GM21390 (cell line): Measurements from ENCODE around the gene SUN5.

ENCODE experiments used
- ATAC-seq: cut with Tn5 transposase; IDR thresholded peaks from one replicate; pipeline ENCODE4 v1.9.1; 2021; ENCODE audit not compliant: unreplicated experiment

The SUN5 gene

DNA sequence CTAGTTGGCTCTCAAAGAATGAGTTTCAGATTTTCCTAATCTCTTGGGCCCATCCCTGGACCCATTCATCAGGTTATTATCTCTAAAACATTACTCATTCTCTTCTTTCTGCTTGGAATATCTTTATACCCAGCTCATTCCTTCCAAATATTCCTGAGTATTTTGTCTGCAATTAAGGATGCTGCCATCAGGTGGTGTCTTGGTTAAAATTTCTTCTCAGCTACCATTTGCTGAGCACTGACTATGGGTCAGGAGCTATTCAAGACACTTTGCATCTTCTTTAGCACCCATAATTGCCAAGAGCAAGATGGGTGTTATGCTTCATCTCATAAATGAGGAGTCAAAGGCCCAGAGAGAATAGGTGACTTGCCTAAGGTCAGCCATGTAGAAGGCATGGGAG, 8.4 kb downstream of the SUN5 start:
- no peak for ATAC-seq

DNA sequence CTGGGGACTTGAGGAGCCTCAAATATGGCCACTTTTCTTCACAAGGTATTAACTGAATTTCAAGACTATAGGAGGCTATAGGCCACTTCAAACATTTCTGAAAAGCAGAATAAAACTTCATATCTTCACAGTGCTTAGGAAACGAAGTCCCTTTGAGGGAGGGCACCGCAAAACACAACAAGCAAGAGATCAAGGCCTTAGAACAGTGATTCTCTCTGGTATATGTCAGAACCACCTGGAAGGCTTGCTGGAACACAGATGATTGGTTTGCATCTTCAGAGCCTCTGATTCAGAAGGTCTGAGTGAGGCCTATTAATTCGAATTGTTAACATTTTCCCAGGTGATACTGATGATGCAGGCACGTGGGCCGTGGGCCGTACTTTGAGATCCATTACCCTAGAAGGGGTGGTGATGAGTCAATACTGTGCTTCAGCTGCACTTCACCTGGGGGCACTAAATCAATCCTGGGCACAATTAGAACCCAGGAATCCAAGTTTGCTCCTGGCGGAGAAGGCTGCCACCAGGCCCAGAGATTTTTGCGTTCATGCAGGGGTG, 10.7 kb downstream of the SUN5 start:
- ATAC-seq = no peak

DNA sequence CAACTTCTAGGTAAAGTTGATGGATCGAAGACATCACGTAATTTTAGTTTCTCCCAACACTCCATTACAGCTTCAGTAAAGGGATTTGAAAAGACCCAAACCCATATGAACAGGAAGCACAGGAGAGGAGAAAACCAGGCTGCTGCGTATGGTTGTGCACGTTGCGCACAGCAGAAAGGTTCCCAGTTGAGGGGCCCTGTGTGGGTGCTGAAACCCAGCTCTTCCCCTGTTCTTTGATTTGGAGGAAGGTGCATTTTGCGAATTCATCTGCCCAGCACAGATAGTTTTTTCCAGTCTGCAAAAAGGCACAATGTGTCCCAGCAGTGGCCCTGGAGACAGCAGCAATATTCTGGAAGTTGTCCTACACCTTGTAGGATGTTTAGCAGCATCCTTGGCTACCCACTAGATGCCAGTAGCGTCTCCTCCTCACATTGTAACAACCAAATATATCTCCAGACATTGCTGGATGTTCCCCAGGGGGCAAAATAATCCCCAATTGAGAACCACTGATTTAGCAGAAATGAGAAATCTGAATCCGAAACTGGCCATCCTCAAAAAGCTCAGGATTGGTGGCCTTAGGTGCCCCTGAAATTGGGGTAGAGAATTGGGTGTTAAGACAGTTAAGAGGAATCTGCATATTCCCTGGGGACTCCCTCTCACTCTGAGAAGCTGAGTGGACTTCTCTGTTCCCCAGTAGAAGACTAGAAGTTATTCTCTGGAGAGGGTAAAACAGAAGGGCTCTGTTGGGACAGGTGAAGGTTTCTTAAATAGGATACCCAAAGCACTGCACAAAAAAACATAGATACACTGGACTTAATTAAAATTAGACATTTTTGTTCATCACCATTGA, 12.2 kb downstream of the SUN5 start:
- no peak for ATAC-seq

DNA sequence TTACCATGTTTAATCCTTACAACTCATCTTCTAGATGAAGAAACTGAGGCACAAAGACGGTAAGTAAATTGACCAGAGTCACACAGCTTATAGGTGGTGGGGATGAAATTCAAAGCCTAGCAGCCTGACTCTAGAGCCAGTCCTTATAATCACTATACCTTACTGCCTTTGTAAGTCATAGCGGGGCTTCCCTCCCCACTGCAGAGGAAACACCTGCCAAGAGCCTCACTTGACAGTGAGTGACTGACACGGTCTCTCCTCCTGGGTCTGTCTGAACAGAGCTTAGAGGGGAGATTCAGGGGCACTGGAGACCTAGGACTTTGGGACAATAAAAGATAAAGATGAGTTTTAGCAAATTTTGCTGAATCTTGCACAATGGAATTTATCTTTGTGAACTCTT, 12.8 kb downstream of the SUN5 start:
- ATAC-seq = no peak

DNA sequence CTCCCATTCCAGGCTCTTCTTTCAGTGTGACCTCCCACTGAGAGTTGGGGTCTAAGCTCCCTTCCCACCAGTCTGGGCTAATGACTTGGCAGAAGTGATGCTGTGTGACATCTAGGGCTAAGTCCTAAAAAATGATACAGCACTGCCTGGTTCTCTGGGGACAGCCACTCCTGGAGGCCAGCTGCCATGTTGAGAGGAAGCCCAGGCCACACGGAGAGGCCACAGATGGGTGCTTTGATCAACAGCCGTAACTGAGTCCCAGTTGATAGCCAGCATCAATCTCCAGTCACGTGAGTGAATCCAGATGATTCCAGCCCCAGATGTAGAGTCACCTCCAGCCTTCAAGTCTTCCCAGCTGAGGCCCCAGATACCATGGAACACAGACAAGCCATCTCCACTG, 13.8 kb downstream of the SUN5 start:
- ATAC-seq = no peak

DNA sequence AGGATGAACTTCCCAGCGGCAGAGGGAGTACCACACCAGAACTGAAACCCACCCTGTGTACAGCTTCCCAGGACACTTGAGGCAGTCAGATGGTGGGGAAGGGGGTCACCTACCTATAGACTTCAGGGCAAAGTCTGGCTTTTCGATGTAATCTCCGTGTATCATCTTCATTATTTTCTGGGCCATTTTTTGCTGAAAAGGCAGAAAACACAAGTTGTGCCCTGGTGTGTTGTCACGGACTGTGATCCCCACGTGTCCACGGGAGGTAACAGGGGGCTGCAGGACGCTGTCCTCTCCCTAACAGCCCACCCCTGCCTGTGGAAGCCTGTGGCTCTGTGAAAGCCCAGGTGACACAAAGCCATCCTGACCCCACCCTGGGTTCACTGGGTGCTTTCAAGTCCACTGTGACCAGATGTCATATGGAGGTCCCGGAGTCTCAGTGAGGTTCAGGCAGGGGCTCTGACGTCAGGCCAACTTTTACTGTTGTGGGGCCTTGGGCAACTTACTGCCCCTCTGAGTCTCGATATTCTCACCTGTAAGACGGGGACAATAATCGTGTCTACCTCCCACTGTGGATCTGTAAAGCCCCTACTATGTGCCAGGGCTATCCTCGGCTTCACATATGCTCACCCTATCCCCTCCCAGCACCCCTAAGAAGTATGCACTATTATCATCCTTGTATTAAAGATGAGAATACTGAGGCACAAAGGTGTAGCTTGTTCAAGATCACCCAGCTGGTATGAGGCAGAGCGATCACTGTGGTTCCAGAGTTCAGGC, 14.5 kb downstream of the SUN5 start:
- ATAC-seq = no peak

DNA sequence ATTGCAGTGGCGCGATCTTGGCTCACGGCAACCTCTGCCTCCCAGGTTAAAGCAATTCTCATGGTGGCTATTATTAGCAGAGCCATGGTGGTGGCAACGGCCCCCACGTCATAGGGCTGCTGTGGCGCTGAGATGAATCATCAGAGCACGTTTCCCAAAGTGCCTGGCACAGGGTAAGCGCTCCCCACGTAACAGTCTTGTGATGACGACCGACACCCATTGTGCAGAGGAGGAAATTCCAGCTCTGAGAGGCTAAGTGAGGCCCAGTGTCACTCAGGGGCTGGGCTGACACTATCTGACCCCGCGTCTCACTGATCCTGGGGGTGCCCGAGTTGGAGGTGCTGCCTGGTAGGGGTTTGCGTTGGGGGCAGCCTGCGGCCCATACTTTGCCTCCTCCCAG, 16.2 kb downstream of the SUN5 start:
- ATAC-seq = no peak

DNA sequence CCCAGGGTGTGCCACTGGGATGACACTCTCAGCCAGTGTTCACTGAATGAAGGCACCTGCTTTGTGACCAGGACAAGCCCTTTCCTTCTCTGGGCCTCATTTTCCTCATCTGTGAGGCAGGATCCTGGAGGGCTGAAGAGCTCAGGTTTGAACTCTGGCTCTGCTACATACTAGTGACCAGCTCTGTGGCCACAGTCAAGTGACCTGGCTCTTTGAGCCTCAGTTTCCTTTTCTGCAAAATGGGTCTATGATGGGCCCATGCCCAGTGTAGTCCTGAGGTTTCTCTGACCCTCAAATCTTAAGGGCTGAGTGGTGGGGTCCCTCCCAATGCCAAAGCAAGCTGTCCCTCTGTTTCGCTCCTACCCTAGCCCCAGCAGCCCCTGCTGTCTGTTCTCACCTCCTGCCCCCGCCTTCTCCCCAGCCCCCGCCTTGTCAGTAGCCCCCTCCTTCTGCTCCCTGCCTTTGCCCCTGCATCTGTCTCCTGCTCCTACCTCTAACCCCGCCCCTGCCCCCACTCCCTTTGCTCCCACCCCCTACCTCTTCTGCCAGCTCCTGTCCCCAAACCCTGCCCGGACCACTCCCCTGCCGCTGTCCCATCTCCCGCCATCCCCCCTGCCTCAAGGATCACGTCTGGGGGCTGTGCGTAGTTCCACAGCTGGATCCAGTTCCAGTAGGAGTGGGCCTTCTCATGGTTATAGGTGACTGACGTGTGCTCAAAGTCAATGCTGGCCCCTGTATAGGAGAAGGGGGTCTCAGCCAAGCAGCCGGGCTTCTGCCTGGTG, 17.0 kb downstream of the SUN5 start:
- no peak for ATAC-seq

DNA sequence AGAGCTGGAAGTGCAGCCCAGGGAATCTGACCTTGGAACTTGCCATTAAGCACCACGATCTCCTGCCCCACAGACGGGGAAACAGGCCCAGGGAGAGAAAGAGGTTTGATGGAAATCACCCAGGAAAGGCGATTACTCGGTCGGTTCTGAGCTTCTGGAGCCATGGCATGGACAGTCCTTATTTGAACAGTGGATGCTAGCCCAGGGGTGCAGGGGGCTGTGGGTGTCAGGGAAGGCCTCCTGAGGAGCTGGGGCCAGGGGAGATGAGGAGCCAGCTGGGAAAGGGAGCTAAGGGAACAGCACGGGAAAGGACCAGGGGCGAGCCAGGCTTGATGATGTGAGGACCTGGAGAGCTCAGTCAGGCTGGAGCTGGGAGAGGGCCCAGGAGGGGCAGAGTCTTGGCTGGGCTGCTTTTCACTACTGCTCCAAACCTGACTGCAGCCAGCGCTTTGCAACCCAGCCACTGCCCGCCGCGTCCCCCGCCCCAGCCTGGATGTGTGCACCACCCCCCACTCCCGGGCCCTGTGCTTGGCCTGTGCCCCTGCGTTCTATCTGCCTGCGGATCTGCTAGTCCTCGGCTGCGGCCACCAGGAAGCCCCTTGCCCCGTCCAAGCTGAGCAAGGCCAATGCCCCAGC, 17.8 kb downstream of the SUN5 start:
- no peak for ATAC-seq

DNA sequence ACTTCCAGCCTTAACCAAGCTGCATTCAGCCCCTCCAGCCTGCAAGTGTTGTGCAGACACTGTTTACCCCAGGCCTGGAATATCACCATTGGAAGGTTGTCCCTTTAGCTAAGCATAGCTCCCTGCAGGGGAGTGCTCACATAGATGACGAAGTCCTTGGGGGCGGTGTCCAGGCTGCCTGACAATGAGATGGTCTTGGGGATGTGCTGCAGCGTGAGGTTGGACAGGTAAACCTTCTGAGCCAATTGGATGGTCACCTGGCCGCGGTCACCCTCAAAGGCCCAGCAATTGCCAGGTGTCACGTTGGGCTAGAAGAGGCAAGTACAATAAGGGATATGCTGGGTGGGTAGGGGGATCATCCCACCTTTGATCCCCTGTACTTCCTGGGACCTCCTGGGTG, 18.6 kb downstream of the SUN5 start:
- ATAC-seq = no peak

DNA sequence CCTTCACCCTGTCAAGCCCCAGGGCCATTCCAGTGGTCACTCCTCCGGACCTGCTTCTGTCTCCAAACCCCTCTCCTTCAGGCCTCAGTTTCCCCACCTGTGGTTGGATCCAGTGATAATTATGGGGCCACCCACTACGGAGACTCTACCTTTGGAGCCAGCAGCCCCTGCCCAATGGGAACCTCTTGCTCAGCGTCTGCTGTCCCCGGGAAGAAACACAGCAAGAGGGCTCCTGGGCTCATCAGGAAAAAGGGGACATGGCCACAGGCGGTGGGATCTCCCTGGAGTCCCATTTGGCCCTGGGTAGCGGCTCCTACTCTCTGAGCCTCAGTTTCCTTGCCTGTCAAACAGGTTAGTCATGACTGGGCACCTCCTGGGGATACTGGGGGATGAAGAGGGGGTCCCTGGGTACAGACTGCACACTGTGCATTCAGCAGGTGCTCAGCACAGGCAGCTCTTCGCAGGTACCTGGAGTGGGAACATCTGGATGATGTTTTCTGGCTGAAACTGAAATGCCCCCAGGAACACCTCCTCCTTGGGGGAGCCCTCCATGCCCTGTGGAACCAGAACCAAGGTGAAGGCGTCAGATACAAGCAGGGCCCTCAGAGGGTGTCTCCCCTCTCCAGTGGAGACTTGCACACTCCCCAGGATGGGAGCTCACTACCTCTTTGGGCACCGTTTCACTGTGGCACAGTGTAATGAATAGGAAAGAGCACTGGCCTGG, 19.4 kb downstream of the SUN5 start:
- ATAC-seq = no peak

DNA sequence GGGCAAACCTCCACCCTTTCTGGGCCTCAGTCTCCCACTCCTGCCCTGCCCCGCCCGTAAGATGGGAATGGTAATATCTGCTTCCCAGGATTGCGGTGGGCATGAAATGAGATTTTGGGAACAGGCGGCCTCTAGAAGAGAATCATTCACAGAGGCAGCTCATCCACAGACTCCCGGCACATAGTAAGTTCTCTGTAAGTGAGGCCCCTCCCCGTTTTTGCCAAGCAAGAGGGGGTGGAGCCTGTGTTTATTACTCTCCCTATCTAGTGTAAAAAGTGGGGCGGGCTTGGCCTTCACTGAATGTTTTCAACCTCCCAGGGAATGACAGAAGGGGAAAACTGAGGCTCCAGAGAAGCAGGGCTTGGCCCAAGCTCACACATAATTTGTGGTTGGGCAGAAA, 20.0 kb downstream of the SUN5 start:
- no peak for ATAC-seq

DNA sequence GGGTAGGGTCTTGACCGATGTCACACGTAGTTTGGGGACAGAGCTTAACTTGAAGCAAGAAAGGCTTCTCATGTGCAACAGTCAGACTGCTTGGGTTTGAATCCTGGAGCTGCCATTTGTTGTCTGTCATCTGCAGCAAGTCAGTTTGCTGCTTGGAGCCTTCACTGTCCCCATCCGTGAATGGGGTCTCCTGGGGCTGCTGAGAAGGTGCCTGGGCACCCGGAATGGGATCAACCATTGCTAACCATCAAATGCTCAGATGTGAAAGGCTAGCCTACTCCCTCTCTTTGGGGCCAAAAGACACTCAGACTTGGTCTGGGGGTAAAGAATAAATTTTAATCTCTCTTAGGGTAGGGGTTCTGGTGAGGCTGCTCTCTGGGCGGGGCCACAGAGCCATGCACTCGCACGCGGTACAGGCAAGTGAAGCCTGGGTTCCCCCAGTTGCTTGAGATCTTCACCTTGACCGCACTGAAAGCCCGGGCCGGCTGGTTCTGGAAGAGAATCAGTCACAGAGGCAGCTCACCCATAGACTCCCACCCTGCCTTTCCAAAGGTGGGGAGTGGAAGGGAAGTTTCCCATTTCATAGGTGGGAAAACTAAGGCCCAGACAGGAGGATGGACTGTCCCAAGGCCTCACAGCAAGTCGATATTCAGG, 20.6 kb downstream of the SUN5 start:
- ATAC-seq = no peak

DNA sequence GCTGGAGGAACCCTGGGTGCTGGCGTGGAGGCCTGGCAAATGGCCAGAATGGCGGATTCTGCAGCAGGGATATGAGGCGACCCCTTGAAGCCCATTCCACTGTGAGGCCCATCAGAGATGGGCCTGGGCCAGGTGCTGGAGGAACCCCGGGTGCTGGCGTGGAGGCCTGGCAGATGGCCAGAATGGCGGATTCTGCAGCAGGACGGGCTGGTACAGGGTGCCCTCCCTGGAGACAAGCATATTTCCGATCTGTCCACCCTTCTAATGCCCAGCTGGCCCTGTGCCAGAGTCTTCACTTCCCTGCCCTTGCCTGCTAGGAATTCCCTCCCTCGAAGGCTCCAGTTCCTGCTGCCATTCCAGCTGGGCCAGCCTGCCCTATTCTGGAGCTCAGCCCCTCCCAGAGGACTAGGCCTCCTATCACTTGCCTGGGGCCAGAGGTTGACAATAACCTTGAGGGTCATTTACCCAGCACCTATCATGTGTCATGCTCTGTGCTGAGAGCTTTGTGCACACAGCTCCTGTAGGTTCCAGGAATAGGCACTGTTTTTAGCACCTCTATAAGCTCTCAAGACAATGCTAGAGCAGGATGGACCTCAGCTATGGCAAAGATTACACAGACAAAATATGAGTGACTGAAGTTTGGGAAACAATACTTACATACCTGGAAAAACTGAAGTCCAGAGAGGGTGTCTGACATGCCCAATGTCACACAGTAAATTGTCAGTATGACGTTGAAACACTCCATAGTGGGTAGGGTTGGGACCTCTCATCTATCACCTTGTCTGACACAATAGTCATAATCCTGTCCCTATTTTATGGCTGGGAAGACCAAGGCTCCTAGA, 21.4 kb downstream of the SUN5 start:
- ATAC-seq = no peak

DNA sequence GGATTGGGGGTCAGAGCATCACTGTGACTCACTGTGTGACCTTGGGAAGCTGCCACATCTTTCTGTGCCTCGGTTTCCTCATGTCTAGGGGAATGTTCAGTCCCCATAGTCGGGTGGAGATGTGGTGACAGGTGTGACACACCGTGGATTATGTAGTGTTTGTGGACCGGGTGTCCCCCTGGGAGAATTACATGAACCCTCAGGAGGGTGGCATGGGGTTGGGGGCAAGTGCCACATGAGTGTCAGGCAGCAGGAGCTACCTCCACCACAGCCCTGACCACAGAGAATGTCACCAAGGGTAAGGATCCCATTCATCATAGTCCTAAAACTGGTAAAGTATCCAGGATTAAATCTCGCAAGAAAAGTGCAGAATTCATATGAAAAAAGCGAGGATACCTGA, 23.2 kb downstream of the SUN5 start:
- ATAC-seq = no peak

DNA sequence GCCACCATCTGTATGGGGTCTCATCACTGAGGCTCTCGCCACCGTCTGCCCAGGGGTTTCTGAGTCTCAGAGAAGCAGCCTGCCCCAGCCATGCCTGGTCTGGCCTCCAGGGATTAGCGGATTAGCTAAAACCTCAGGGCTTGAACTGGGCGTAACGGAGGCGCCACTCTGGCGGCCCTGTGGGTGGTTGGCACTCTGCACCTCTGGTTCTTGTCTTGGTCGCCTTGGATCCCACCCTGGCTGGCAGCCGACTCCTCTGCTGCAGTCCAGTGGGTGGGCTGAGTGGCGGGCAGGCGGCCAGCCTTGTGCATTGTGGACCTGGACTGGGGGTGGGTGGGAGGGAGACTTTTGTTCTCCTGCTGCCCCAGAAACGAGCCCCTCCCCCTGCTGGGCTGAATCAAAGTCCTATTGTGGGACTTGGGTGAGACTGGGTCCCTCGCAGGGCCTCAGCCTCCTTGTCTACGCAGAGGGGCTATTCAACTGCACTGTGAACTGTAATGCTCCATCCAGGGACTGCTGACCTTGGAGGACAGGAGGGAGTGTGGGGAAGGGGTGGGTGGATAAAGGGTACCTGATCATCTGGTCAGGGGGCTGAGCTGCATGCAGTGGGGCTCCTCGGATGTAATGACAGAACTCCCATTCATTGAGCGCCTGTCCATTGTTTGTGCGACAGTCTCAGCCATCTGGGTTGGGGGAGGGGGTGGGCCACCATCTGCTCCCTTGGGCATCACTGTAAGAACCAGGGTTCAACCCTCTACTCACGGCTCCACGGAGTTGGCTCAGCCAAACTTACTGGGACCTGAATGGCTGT, 23.9 kb downstream of the SUN5 start:
- ATAC-seq = no peak

DNA sequence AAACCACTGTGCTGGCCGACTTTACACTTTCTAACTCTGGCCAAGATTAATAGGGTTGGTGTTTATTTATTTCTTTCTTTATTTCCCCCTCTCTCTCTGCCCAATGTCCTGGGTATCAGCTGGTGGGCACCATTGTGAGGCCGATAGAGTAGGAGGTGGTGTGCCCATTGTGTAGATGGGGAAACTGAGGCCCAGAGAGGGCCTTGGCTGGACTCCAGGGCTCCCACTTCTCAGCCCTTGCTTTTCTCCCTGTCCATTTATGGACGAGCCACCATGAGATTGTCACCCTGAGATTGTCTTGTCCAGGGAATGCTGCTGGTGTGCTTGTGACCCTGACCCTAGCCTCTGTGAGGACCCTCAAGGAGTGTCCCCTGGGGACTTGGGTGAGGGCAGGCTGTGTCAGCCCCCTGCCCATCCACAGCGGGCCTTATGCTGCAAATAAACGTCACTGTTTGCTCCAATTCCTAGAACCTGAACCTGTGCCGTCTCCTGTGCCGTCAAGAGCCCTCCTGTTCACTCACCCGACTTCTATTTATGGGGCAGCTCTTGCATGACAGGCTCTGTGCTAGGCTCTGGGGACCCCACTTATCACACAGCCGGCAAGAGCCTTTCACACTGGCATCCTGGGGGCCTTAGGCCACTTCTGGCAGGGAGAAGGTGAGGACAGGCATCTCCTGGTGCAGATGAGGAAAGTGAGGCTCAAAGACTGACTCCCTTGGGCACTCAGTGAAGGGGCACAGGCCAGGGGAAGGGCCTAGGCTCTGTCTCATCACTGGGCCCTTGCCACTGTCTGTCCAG, 24.8 kb downstream of the SUN5 start:
- no peak for ATAC-seq
